GM18951 (cell line): ENCODE measurements around the gene MPI.
"Not testable (repeated sequence)": the region's sequence is repeated elsewhere in the genome, so short reads cannot be mapped to it uniquely, and the experiment has no call there.

Source experiments
- POLR2A ChIP-seq: IDR thresholded peaks from 4 replicates; pipeline ENCODE4 v1.6.1; 2011; ENCODE audit warnings: mild to moderate bottlenecking; ENCODE audit not compliant: insufficient read length, insufficient read depth; ENCODE audit errors: extremely low read depth
- in situ Hi-C: fragments of 300-500 bp; cut with MboI; formaldehyde crosslinking; loops from one replicate; pipeline ENCODE4 v1.12.0; 2022; ENCODE audit warnings: low sequenced_read_pairs, mixed read lengths, inconsistent platforms; ENCODE audit not compliant: unreplicated experiment

Gene MPI

GRCh38 chr15:74904190-74904805 is 14.5 kb downstream of the MPI start:
- in situ Hi-C loops, result no loop called here

GRCh38 chr15:74906067-74906449 is 16.2 kb downstream of the MPI start:
- no peak for TF ChIP-seq POLR2A
- in situ Hi-C loops, result no loop called here

More at GRCh38 chr15:74904190-74904805, 14.5 kb downstream of the MPI start:
- no peak for TF ChIP-seq POLR2A

DNA sequence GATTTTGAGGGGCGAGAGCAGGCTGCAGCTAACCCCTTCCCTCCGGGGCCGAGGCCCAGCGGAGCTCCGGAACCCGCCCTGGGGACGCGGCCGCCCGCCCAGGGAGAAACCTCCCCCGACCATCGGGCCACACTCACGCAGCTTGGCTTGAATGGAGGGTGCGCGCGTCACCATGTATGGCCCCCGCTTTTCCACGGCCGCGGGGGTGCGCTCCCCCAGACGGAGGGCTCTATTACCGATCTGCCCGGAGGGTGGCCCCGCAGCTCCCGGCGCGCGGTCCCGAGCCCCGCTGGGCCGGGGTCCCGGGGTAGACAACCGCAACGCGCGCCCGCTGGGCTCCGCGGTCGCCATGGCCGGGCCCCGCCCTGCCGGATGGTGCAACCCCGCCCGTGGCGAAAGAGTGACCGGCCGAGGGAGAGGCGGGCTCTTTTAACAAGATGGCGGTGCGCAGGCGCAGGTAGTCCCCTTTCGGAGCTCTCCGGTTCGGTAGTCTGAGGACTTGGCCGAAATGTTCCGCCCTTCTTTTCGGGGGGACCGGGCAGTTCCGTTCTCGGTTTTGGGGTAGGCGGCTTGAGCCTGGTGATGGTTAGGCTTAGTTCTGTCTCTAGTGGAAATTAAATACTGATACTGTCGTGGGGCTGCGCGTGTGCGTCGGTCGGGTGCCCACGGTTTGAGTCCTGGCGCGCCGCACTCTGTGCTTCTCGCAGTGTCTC is 16.8 kb downstream of the MPI start, which contains the start of gene FAM219B:
Gene FAM219B, minus strand, starts transcription at position 402 of the 713 bp plus-strand sequence. Its CDS starts 51 bp downstream, at position 351.
- in situ Hi-C loops, result no loop called here
- TF ChIP-seq POLR2A, result peak; percentile 93

GRCh38 chr15:74907163-74907870 is 17.5 kb downstream of the MPI start:
- no peak for TF ChIP-seq POLR2A
- in situ Hi-C loops, result no loop called here

DNA sequence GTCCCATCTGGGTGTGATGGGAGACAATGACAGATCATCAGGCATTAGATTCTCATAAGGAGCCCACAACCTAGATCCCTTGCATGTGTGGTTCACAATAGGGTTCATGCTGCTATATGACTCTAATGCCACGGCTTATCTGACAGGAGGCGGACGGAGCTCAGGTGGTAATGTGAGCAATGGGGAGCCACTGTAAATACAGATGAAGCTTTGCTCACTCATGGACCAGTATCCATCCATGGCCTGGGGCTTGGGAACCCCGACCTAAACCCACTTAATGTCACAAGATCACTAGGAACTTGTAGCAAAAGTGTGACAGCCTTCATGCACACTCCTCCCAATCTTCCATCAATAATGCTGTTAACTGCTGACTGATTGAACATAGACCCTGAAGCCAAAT is 18.8 kb downstream of the MPI start:
- in situ Hi-C loops, result no loop called here

DNA sequence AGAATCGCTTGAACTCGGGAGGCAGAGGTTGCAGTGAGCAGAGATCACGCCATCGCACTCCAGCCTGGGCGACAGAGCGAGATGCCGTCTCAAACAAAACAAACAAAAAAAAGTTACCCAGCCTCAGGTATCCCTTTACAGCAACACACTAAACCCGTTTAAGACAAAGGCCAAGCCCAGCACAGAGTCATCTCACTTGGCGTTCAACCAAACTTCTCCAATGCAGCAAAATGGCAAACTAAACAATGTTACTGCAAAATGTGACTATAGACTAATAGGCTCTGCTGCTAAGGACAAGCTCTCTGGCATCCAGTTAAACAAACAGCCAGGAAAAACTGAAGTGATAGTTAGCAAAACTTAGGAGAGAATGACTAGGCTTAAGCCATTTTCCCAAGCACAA is 23.2 kb downstream of the MPI start:
- TF ChIP-seq POLR2A, result no peak
- in situ Hi-C loops, result no loop called here

More for the DNA sequence above, 18.8 kb downstream of the MPI start:
- TF ChIP-seq POLR2A, result no peak

DNA sequence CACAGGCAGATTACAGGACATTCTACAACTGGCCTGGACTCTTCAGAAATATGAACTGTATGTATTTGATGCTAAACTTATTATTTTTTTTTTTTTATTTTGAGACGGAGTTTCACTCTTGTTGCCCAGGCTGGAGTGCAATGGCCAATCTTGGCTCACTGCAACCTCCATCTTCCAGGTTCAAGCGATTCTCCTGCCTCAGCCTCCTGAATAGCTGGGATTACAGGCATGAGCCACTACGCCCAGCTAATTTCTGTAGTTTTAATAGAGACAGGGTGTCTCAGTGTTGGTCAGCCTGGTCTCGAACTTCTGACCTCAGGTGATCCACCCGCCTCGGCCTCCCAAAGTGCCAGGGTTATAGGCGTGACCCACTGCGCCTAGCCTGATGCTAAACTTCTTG is 24.0 kb downstream of the MPI start:
- in situ Hi-C loops, result not testable (repeated sequence)

GRCh38 chr15:74917676-74918075 is 27.8 kb downstream of the MPI start:
- no peak for TF ChIP-seq POLR2A
- in situ Hi-C loops, result no loop called here

- no peak for TF ChIP-seq POLR2A
- in situ Hi-C loops, result no loop called here
Measured at GRCh38 chr15:74920456-74920855, 30.6 kb downstream of the MPI start.

DNA sequence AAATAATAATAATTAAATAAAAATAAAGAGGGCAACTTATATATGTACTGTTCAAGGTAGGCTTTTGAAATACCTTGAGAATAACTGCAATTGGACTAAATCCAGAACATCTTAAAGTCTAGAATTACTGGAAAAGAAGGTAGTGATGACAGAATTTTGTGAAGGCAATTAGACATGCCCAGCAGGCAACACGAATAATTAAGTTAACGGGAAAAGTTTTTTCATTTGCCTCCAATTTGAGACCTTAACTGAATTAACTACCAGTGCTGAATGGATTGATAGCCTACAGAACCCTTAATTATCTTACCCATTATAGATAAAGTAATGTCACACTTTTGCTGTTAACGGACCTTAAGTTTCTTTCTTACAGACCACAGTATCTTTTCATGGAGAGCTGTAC is 34.7 kb downstream of the MPI start:
- no peak for TF ChIP-seq POLR2A
- in situ Hi-C loops, result no loop called here

DNA sequence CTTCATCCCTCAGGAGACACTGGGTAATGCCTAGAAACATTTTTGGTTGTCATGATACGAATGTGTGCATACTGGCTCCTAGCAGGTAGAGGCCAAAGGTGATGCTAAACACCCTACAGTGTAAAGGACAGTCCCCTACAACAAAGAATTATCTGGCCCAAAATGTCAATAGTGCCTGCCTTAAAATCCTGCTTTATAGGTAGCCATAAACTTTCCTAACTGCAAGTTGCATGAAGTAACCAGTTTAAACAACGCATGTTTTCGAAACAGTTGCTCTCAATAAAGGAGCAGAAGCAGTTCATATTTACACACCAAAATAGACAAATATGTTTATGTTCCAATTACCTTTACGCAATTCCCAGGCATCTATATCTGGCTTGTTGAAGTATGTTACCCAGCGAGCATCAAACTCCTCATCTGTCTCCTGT is 38.9 kb downstream of the MPI start:
- in situ Hi-C loops, result loop anchor here (25.0 kb wide), 1 partner anchor 291 kb away; no protein-coding TSS in a partner anchor
- no peak for TF ChIP-seq POLR2A

- no peak for TF ChIP-seq POLR2A
- in situ Hi-C loops, result loop anchor here (25.0 kb wide), 1 partner anchor 296 kb away; no protein-coding TSS in a partner anchor
Measured at GRCh38 chr15:74933573-74933972, 43.7 kb downstream of the MPI start.

- in situ Hi-C loops, result loop anchor here (25.0 kb wide), 1 partner anchor 298 kb away; no protein-coding TSS in a partner anchor
Measured at GRCh38 chr15:74935193-74935592, 45.4 kb downstream of the MPI start.

DNA sequence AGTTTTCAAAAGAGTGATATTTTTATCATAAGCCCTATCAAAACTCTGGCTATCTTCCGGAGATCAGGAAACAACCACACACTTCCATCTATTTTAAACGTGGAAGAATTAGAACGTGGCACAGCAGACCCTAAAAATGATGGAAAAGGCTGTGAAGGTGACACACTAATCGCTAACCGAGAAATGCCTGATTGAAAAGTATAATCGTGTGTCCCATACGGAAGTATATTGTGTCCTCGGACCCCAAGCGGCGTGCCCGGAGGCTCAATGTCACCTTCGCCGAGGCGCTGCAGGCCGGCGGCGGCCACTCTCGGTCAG is 47.4 kb downstream of the MPI start:
- in situ Hi-C loops, result loop anchor here (25.0 kb wide), 1 partner anchor 300 kb away; no protein-coding TSS in a partner anchor
- TF ChIP-seq POLR2A, result no peak
